ENCODE measurements around the gene STUB1. TPM values are rescaled to one million over a fixed set of nuclear protein-coding genes. Genes with fewer than 3 reads are reported as not detected.

The STUB1 gene
- total RNA-seq, 1 donor from 2014 or later: 78.3 TPM

DNA sequence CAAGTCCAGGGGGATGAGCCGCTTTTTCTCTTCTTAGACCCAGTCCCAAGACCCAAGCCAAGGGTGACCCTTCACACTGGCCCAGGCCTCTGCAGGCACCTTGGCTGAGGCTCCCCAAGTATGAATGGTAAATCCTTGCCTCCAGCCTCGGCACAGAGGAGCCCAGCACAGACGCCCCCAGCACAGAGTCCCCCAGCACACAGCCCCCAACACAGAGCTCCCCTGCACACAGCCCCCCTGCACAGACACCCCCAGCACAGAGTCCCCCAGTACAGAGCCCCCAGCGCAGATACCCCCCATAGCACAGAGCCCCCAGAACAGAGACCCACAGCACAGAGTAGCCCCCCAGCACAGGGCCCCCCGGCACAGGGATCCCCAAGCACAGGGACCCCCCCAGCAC lies 39.6 kb upstream of the STUB1 start:
- TF ChIP-seq, protein P1, sequence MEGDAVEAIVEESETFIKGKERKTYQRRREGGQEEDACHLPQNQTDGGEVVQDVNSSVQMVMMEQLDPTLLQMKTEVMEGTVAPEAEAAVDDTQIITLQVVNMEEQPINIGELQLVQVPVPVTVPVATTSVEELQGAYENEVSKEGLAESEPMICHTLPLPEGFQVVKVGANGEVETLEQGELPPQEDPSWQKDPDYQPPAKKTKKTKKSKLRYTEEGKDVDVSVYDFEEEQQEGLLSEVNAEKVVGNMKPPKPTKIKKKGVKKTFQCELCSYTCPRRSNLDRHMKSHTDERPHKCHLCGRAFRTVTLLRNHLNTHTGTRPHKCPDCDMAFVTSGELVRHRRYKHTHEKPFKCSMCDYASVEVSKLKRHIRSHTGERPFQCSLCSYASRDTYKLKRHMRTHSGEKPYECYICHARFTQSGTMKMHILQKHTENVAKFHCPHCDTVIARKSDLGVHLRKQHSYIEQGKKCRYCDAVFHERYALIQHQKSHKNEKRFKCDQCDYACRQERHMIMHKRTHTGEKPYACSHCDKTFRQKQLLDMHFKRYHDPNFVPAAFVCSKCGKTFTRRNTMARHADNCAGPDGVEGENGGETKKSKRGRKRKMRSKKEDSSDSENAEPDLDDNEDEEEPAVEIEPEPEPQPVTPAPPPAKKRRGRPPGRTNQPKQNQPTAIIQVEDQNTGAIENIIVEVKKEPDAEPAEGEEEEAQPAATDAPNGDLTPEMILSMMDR (IDR thresholded peaks at IDR 0.05; ENCODE audit: partially characterized antibody, unreplicated experiment): no peak
- Mint-ChIP-seq H3K27ac (ENCODE audit: unreplicated experiment) (no peak overlapping the region), H3K4me3 (ENCODE audit: unreplicated experiment) (peak overlapping the region; percentile 79), H3K36me3 (ENCODE audit: unreplicated experiment) (no peaks in the 10 kb centered on the region), H3K27me3 (ENCODE audit: unreplicated experiment) (peaks cover 7% of the 10 kb centered on the region), H3K9me3 (ENCODE audit: unreplicated experiment) (peaks cover 11% of the 10 kb centered on the region), H3K4me1 (ENCODE audit: low read depth, unreplicated experiment) (peaks cover 2% of the 10 kb centered on the region)
- no peak for DNase-seq

DNA sequence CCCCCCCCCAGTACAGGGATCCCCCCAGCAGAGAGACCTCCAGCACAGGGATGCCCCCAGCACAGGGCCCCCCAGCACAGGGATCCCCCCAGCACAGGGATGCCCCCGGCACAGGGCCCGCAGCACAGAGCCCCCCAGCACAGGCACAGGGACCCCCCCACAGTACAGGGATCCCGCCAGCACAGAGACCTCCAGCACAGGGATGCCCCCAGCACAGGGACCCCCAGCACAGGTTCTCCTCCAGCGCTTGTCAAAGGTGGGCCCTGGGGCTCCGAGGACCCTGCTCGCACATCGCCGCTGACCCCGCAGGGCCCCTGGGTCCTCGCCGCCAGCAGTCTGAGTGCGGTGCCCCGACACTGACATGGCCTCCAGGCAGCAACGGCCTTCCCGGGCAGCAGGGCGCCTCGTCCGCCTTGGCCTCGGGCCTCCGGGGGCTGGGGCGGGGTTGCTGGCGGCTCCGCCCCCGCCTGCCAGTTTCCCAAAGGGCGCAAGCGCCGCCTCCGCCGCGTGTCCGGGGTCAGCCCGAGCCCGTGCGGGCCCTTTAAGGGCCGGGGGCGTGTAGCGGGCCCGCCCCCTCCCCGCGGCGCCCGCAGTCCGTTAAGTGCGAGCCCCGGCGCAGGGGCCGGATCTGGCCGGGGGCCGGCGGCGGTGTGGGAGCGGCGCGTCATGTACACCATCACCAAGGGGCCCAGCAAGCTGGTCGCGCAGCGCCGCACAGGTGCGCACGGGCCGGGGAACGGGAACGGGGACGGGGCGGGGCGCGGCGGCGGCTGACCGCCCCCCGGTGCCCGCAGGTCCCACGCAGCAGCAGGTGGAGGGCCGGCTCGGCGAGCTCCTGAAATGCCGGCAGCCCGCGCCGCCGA lies 38.7 kb upstream of the STUB1 start, which contains the start of gene MCRIP2:
Gene MCRIP2 (plus strand): TSS at position 503 of the 863 bp plus-strand sequence. CDS start 164 bp downstream, at position 667.
- TF ChIP-seq, protein P1 (IDR thresholded peaks at IDR 0.05; ENCODE audit: partially characterized antibody, unreplicated experiment): no peak
- peaks cover 3% of the 10 kb centered on the region for H3K27me3 Mint-ChIP-seq (ENCODE audit: unreplicated experiment)
- H3K9me3 Mint-ChIP-seq (ENCODE audit: unreplicated experiment): peaks cover 8% of the 10 kb centered on the region
- no peak within 1 kb of the TSS for H3K27ac Mint-ChIP-seq (ENCODE audit: unreplicated experiment)
- H3K4me3 Mint-ChIP-seq (ENCODE audit: unreplicated experiment): peak within 1 kb of the TSS; percentile 79
- no peaks in the 10 kb centered on the region for H3K36me3 Mint-ChIP-seq (ENCODE audit: unreplicated experiment)
- peak; percentile 90 for DNase-seq
- peaks cover 2% of the 10 kb centered on the region for H3K4me1 Mint-ChIP-seq (ENCODE audit: low read depth, unreplicated experiment)

DNA sequence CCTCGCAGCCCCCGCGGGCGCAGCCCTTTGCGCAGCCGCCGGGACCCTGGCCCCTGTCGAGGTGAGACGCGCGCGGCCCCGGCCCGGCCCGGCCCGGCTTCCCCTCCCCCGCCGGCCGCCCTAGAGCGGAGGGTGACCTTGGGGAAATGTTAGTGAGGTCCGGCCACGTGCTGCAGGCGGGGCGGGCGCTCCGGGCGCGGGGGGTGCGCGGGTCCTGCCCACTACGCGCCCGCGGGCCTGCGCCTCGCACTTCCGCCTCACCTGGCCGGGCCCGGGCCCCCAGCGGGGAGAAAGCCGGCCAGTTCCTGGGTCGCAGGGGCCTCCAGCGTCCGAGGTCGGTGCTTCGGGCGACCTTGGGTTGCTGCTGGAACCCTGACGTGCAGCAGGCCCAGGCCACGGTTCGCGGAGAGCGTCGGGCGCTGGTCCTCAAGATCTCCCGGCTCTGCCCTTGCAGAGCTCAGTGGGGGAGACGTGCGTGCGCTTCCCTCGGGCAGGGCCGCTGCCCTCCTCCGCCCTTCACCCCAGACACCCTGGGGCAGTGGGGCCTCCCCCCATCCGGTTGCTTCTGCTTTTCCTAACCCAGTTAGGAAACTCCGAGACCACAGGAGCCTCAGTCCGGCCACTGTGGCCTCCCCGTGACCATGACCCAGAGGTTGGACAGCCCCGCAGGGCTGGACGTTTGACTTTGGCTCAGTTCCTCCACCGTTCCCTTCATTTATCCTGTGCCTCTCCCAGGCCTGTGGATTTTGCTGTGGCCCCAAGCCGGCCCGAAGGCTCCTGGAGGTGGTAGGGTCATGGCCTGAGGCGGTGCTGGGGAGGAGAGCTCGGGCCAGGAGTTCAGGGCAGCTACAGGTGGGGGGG lies 37.8 kb upstream of the STUB1 start:
- H3K9me3 Mint-ChIP-seq (ENCODE audit: unreplicated experiment): peaks cover 5% of the 10 kb centered on the region
- no peaks in the 10 kb centered on the region for H3K27me3 Mint-ChIP-seq (ENCODE audit: unreplicated experiment)
- no peaks in the 10 kb centered on the region for H3K36me3 Mint-ChIP-seq (ENCODE audit: unreplicated experiment)
- peaks cover 2% of the 10 kb centered on the region for H3K4me1 Mint-ChIP-seq (ENCODE audit: low read depth, unreplicated experiment)
- DNase-seq: no peak
- H3K4me3 Mint-ChIP-seq (ENCODE audit: unreplicated experiment): peak overlapping the region; percentile 20
- H3K27ac Mint-ChIP-seq (ENCODE audit: unreplicated experiment): no peak overlapping the region
- TF ChIP-seq, protein P1 (IDR thresholded peaks at IDR 0.05; ENCODE audit: partially characterized antibody, unreplicated experiment): no peak

DNA sequence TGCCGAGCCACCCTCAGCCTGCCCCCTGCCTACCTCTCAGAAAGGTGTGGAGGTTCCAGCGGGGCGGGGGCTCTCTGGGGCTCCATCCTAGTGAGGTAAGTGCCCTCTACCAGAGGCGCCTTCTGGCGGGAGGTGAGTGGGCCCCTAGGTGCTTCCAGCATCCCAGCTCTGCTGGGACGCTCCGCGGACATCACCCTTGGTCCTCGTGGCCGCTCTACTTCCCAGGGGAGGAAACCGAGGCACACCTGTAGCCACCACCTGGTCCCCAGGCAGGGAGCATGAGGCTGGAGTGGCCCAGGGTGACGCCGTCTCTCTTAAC lies 37.2 kb upstream of the STUB1 start:
- H3K4me1 Mint-ChIP-seq (ENCODE audit: low read depth, unreplicated experiment): peaks cover 2% of the 10 kb centered on the region
- H3K27me3 Mint-ChIP-seq (ENCODE audit: unreplicated experiment): no peaks in the 10 kb centered on the region
- no peak overlapping the region for H3K4me3 Mint-ChIP-seq (ENCODE audit: unreplicated experiment)
- no peak for DNase-seq
- H3K9me3 Mint-ChIP-seq (ENCODE audit: unreplicated experiment): peaks cover 5% of the 10 kb centered on the region
- H3K36me3 Mint-ChIP-seq (ENCODE audit: unreplicated experiment): no peaks in the 10 kb centered on the region
- TF ChIP-seq, protein P1 (IDR thresholded peaks at IDR 0.05; ENCODE audit: partially characterized antibody, unreplicated experiment): no peak
- no peak overlapping the region for H3K27ac Mint-ChIP-seq (ENCODE audit: unreplicated experiment)

Data from glutamatergic neuron (in vitro differentiated cells).